HG03103 (cell line): ENCODE data around the gene POMGNT2.
"Not testable (repeated sequence)": the region's sequence is repeated elsewhere in the genome, so short reads cannot be mapped to it uniquely, and the experiment has no call there.

Experiments
- ATAC-seq: cut with Tn5 transposase; IDR thresholded peaks from one replicate; pipeline ENCODE4 v1.9.1; 2021; ENCODE audit warnings: low read depth; ENCODE audit not compliant: unreplicated experiment

POMGNT2 gene

GRCh38 chr3:43048470-43048869, 57.4 kb downstream of the POMGNT2 start:
- no peak for ATAC-seq

DNA sequence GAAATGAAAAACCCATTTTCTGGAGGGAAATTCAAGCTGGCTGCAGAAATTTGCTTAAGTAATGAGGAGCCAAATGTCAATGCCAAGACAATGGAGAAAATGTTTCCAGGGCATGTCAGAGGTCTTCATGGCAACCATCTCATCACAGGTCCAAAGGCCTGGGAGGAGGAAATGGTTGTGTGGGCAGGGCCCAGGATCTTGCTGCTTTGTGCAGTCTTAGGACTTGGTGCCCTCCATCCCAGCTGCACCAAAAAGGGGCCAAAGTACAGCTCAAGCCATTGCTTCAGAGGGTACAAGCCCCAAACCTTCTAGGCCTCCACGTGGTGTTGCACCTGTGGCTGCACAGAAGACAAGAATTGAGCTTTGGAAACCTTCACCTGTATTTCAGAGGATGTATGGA, 59.3 kb downstream of the POMGNT2 start:
- no peak for ATAC-seq

- not testable (repeated sequence) for ATAC-seq
Measured at GRCh38 chr3:43045079-43045478, 60.8 kb downstream of the POMGNT2 start.

DNA sequence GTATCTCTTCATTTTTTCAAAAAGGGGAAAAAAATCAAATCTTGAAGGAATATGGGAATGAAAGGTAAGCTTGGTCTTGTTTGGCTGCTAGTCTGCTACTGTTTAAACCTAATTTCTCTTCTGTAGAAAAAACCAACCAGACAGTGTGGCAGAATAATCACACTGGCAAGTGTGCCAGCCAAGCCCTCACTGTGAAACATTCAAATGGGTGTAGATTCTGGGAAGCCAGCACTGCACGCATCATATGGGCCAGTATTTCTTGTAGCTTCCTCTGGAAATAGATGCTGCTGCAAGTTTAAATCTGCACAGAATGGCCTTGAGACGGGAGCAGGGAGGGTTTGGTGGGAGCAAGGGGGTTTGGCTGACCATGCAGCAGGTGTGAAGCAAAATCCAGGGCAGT, 62.1 kb downstream of the POMGNT2 start:
- no peak for ATAC-seq

DNA sequence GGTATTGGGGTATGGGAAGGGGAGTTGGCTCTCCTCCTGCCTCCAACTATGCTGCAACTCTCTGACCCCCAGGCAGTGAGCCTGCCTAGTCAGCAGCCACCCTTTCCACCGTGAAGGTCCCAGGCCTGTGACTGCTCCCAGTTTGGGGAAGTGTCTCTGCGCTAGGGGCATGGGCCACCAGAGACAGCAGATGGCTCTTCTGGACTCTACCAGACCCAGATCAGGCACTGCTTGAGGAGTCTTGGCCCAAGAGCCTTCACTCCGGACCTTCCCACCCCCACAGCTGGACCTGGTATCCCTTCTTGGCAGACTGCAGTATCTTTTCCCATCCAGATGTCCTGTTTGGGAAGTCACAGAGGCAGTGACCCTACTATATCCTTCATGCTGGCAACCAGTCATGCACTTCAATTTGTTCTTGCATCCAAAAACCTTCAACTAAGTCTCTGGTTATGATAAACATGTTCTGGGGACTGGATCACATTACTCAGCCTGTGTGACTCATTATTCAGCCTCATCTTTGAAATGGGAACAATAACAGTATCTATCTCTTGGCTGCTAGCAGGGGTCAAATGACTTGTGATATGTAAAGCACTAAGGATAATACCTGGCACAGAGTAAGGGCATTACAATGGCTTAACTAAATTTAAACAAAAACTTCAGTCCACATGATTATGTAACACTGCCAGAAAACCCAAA, 62.7 kb downstream of the POMGNT2 start:
- ATAC-seq, result no peak

GRCh38 chr3:43041517-43041916, 64.4 kb downstream of the POMGNT2 start:
- ATAC-seq, result no peak

GRCh38 chr3:43038010-43038409, 67.9 kb downstream of the POMGNT2 start:
- ATAC-seq, result no peak

- no peak for ATAC-seq
Measured at GRCh38 chr3:43036621-43037423, 69.1 kb downstream of the POMGNT2 start.

DNA sequence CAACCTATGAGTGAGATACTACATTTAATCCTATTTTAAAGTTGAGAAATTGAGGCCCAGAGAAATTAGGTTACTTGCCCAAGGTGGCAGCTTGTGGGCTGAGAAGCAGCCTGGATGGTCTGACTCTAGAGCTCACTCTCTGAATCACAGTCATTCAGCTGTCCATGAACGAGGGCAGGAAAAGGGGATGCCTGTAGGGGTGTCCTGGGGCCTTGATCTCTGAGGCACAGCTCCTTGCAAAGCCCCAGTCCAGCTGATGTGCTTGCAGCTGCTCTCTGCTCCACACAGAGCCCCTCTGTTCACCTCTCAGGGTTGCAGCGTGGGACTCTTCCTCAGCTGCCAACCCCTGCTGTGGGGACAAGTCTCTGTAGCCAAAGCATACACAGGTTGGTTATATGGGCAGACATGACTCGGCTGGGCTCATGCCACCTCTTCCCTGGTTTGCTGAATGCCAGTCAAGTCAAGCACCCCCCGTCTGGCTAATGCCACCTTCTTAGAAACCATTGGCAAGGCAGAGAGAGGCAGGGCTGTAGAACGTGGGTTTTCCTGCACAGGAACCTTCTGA, 70.0 kb downstream of the POMGNT2 start:
- no peak for ATAC-seq

GRCh38 chr3:43034911-43035310, 71.0 kb downstream of the POMGNT2 start:
- no peak for ATAC-seq

GRCh38 chr3:43034200-43034599, 71.7 kb downstream of the POMGNT2 start:
- no peak for ATAC-seq

DNA sequence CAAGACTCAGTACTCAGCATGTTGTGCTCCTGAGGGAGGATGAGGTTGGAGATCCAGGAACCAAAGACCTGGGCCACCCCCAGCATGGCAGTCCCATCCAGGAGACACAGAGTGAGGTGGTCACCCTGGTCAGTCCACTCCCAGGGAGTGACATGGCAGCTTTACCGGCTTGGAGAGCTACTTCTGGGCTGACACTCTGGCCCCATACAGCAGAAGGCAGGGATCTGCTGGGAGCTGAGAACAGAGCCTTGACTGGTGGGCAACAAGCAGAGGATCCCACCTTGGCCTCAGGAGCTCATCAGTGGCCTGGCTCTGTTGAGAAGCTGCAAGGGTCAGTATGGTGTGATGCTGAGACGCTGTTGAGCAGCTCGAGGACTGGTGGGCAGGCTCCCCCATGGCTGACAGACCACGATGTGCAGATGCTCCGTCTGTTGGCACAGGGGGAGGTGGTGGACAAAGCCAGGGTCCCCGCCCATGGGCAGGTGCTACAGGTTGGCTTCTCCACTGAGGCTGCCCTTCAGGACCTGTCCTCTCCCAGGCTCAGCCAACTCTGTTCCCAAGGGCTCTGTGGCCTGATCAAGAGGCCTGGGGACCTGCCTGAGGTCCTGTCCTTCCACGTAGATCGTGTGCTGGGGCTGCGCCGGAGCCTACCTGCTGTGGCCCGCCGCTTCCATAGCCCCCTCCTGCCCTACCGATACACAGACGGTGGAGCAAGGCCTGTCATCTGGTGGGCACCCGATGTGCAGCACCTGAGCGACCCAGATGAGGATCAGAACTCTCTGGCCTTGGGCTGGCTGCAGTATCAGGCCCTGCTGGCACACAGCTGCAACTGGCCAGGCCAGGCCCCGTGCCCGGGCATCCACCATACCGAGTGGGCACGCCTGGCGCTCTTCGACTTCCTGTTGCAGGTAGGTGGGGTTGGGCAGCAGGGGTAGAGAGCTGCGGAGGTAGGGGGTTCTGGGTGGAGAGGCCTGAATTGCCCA, 72.9 kb downstream of the POMGNT2 start:
- no peak for ATAC-seq

DNA sequence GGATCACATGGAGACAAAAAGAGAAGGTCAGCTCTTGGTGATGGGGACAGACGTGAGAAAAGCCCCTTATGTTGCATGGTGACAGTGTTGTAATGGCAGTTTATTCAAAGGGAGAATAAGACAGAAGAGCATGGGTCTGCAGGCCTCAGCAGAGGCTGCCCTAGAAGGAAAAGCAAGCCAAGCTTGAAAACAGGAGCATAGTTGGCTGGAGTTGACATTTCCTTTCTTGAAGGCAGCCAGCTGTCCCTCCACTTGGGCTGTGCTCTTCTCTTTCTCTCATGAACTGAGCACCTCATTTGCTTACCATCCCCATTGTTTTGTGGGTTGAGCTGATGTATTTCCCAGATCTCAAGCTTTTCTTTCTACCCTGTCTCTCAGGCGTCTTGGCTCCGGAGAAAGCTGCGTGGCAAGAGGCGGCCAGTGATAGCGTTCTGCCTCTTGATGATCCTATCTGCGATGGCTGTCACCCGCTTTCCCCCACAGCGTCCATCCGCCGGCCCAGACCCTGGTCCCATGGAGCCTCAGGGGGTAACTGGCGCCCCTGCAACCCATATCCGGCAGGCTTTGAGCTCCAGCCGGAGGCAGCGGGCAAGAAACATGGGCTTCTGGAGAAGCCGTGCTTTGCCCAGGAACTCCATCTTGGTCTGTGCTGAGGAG, 73.9 kb downstream of the POMGNT2 start:
- ATAC-seq, result no peak

GRCh38 chr3:43031485-43031884, 74.4 kb downstream of the POMGNT2 start:
- no peak for ATAC-seq

DNA sequence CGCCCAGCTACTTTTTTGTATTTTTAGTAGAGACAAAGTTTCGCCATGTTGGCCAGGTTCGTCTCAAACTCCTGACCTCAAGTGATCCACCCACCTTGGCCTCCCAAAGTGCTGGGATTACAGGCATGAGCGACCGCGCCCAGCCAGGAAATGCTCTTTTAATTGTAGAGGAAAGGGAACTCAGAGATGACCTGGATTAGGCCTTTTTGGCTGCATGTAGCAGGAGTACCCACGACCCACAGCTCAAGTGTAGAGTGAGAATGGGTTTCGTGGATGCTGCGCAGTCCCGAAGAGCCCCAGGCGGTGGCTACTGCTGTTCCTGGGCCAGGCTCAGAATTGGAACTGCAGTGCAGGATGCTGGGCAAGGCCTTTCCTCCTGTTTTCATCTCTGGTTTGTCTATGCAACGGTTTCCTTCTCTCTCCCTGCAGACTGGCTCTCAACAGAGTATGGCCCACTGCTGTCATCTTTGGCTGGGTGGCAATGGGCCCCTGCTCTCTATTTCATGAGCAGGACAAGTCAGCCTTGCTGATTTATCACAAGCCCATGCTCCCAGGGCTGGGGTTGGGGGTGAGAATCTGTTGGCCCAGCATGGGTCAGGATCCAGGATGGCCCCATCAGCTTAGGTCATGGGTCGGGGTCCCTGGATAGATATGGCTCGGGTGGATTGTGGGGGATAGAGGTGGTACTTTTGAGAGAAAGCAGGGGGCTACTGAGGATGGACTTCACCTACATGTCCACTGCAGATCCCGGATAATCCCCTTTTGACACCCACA, 75.5 kb downstream of the POMGNT2 start:
- ATAC-seq, result no peak
